Astrocyte (in vitro differentiated cells and primary cell): Measurements from ENCODE around the gene RUNX1. TPM values are rescaled to one million over a fixed set of nuclear protein-coding genes. Genes with fewer than 3 reads are reported as not detected.

Experiments used
- DNase-seq: peaks from one replicate; pipeline ENCODE4 v3.0.0-alpha.2; 2010; ENCODE audit warnings: low read depth
- FAIRE-seq: peaks from 2 replicates; lab custom pipeline; 2011; peaks lifted over from hg19 to GRCh38; lab: Jason Lieb, UNC
- H2AFZ ChIP-seq: 2 replicates; pipeline ENCODE4 v1.6.0; 2012; ENCODE audit warnings: low read depth, low read length, inconsistent platforms
- H3K27ac ChIP-seq: 2 replicates; pipeline ENCODE4 v1.5.1; 2011; ENCODE audit warnings: low read depth, low read length, inconsistent platforms
- H3K27me3 ChIP-seq: 2 replicates; pipeline ENCODE4 v1.6.0; 2011; ENCODE audit warnings: low read length, inconsistent platforms; ENCODE audit not compliant: insufficient read depth
- H3K36me3 ChIP-seq: 2 replicates; pipeline ENCODE4 v1.5.1; 2011; ENCODE audit warnings: low read length, inconsistent platforms; ENCODE audit not compliant: insufficient read depth
- H3K4me1 ChIP-seq: 2 replicates; pipeline ENCODE4 v1.5.1; 2011; ENCODE audit warnings: low read length, inconsistent platforms; ENCODE audit not compliant: insufficient read depth
- H3K4me2 ChIP-seq: 2 replicates; pipeline ENCODE4 v1.6.0; 2012; ENCODE audit warnings: low read length, inconsistent platforms
- H3K4me3 ChIP-seq: 2 replicates; pipeline ENCODE4 v1.5.1; 2011; ENCODE audit warnings: low read depth, mild to moderate bottlenecking, low read length, inconsistent platforms; ENCODE audit not compliant: insufficient read depth
- H3K79me2 ChIP-seq: 2 replicates; pipeline ENCODE4 v1.6.0; 2012; ENCODE audit warnings: mild to moderate bottlenecking, low read length, inconsistent platforms; ENCODE audit not compliant: insufficient read depth
- H3K9ac ChIP-seq: 2 replicates; pipeline ENCODE4 v1.6.0; 2012; ENCODE audit warnings: mild to moderate bottlenecking, low read length, inconsistent platforms
- H3K9me3 ChIP-seq: 2 replicates; pipeline ENCODE4 v1.5.1; 2012; ENCODE audit warnings: low read depth, mild to moderate bottlenecking, low read length, inconsistent platforms; ENCODE audit not compliant: insufficient read depth
- H4K20me1 ChIP-seq: 2 replicates; pipeline ENCODE4 v1.6.0; 2012; ENCODE audit warnings: low read length, inconsistent platforms; ENCODE audit not compliant: insufficient read depth
- H3K27ac Mint-ChIP-seq: one replicate; pipeline ENCODE4 v1.8.0; 2021; ENCODE audit warnings: mild to moderate bottlenecking, mixed read lengths; ENCODE audit not compliant: unreplicated experiment
- H3K27me3 Mint-ChIP-seq: one replicate; pipeline ENCODE4 v1.8.0; 2021; ENCODE audit warnings: low read depth, mixed read lengths; ENCODE audit not compliant: unreplicated experiment
- H3K36me3 Mint-ChIP-seq: one replicate; pipeline ENCODE4 v1.8.0; 2021; ENCODE audit warnings: low read depth, mixed read lengths; ENCODE audit not compliant: unreplicated experiment
- H3K4me1 Mint-ChIP-seq: one replicate; pipeline ENCODE4 v1.8.0; 2021; ENCODE audit warnings: low read depth, mixed read lengths; ENCODE audit not compliant: unreplicated experiment
- H3K4me3 Mint-ChIP-seq: one replicate; pipeline ENCODE4 v1.8.0; 2021; ENCODE audit warnings: mild to moderate bottlenecking, moderate library complexity, mixed read lengths; ENCODE audit not compliant: unreplicated experiment
- H3K9me3 Mint-ChIP-seq: one replicate; pipeline ENCODE4 v1.8.0; 2021; ENCODE audit warnings: mild to moderate bottlenecking, mixed read lengths; ENCODE audit not compliant: unreplicated experiment
- CTCF ChIP-seq: IDR thresholded peaks from 2 replicates; pipeline ENCODE4 v1.5.1; 2011; ENCODE audit warnings: low read depth, mild to moderate bottlenecking, inconsistent platforms, low read length, moderate library complexity; ENCODE audit not compliant: insufficient read depth
- EZH2 ChIP-seq: IDR thresholded peaks from 2 replicates; pipeline ENCODE4 v1.6.1; 2012; ENCODE audit warnings: mild to moderate bottlenecking, low read length, inconsistent platforms; ENCODE audit not compliant: insufficient read depth
- total RNA-seq: library from RNA; stranded (reverse); gene quantifications from 2 replicates; pipeline ENCODE4 v1.2.1, GENCODE V29; 2021

RUNX1 gene
- total RNA-seq, 1 donor from 2014 or later: 84.6 TPM

GRCh38 chr21:34999397-34999941 is 49.6 kb downstream of the RUNX1 start:
- no peaks in the 10 kb centered on the region for H3K9me3 ChIP-seq
- no peaks in the 10 kb centered on the region for H3K36me3 ChIP-seq
- no peaks in the 10 kb centered on the region for H3K27me3 ChIP-seq
- peaks cover 11% of the 10 kb centered on the region for H3K79me2 ChIP-seq
- no peak for TF ChIP-seq CTCF
- no peak for TF ChIP-seq EZH2
- FAIRE-seq: no peak
- no peak overlapping the region for H3K4me3 ChIP-seq
- no peak overlapping the region for H3K4me3 Mint-ChIP-seq
- peaks cover 3% of the 10 kb centered on the region for H3K9me3 Mint-ChIP-seq
- no peak overlapping the region for H3K9ac ChIP-seq
- no peak overlapping the region for H3K4me2 ChIP-seq
- no peak for DNase-seq
- H3K27ac ChIP-seq: no peak overlapping the region
- H3K27ac Mint-ChIP-seq: no peak overlapping the region
- H3K4me1 ChIP-seq: peaks cover 23% of the 10 kb centered on the region
- H2AFZ ChIP-seq: no peak overlapping the region
- no peaks in the 10 kb centered on the region for H3K27me3 Mint-ChIP-seq
- peaks cover 19% of the 10 kb centered on the region for H3K36me3 Mint-ChIP-seq
- H4K20me1 ChIP-seq: no peaks in the 10 kb centered on the region
- H3K4me1 Mint-ChIP-seq: peaks cover 45% of the 10 kb centered on the region

- H3K36me3 ChIP-seq: no peaks in the 10 kb centered on the region
- no peaks in the 10 kb centered on the region for H3K9me3 ChIP-seq
- no peak overlapping the region for H2AFZ ChIP-seq
- no peak overlapping the region for H3K27ac ChIP-seq
- no peak overlapping the region for H3K4me3 ChIP-seq
- H3K27me3 Mint-ChIP-seq: no peaks in the 10 kb centered on the region
- no peaks in the 10 kb centered on the region for H3K27me3 ChIP-seq
- peaks cover 35% of the 10 kb centered on the region for H3K4me1 Mint-ChIP-seq
- H3K27ac Mint-ChIP-seq: no peak overlapping the region
- H3K4me1 ChIP-seq: peaks cover 14% of the 10 kb centered on the region
- peaks cover 8% of the 10 kb centered on the region for H3K79me2 ChIP-seq
- H3K4me3 Mint-ChIP-seq: no peak overlapping the region
- DNase-seq (no peak), FAIRE-seq (no peak)
- no peak for TF ChIP-seq EZH2
- no peak for TF ChIP-seq CTCF
- peaks cover 3% of the 10 kb centered on the region for H3K9me3 Mint-ChIP-seq
- no peak overlapping the region for H3K9ac ChIP-seq
- peaks cover 19% of the 10 kb centered on the region for H3K36me3 Mint-ChIP-seq
- H4K20me1 ChIP-seq: no peaks in the 10 kb centered on the region
- H3K4me2 ChIP-seq: no peak overlapping the region
These were observed 50.9 kb downstream of the RUNX1 start for GRCh38 chr21:34998176-34998575.

DNA sequence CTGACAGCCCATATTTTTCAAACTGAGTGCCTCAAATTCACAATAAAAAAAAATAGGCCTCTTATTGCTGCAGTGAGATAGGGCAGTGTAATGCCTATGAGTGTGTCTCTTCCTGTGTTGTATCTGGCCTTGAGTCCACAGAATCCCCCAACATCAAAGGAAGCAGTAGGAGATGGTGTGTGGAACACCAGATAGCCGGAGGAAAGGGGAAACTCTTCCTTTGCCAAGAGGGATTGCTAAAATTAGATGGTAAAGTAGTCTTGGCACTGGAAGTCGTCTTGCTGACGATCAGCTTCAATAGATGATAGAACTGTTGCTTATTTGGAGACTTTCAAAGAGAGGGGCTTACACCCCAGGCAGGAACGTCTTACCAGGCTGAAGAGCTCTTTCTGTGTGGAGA is 51.8 kb downstream of the RUNX1 start:
- Histone ChIP-seq H3K79me2 (peaks cover 8% of the 10 kb centered on the region), H3K27me3 (no peaks in the 10 kb centered on the region), H3K4me2 (no peak overlapping the region), H3K9ac (no peak overlapping the region), H3K36me3 (no peaks in the 10 kb centered on the region), H3K4me1 (peaks cover 8% of the 10 kb centered on the region), H3K4me3 (no peak overlapping the region), H4K20me1 (no peaks in the 10 kb centered on the region), H3K27ac (no peak overlapping the region), H2AFZ (no peak overlapping the region), H3K9me3 (no peaks in the 10 kb centered on the region)
- FAIRE-seq: no peak
- H3K4me3 Mint-ChIP-seq: no peak overlapping the region
- no peaks in the 10 kb centered on the region for H3K27me3 Mint-ChIP-seq
- peaks cover 3% of the 10 kb centered on the region for H3K9me3 Mint-ChIP-seq
- DNase-seq: no peak
- no peak for TF ChIP-seq EZH2
- no peak for TF ChIP-seq CTCF
- H3K4me1 Mint-ChIP-seq: peaks cover 35% of the 10 kb centered on the region
- H3K36me3 Mint-ChIP-seq: peaks cover 19% of the 10 kb centered on the region
- H3K27ac Mint-ChIP-seq: no peak overlapping the region
